KOPT-K1 (cell line): ENCODE data around the gene RPL10.

Experiments
- H3K27ac ChIP-seq: fragments of 200-600 bp; sonication (generic); 2 replicates; pipeline ENCODE4 v1.5.1; 2016; ENCODE audit warnings: antibody characterized with exemption, mild to moderate bottlenecking, low read depth, low read length; ENCODE audit not compliant: poor library complexity, severe bottlenecking
- H3K36me3 ChIP-seq: fragments of 200-600 bp; sonication (generic); 2 replicates; pipeline ENCODE4 v1.5.1; 2017; ENCODE audit warnings: antibody characterized with exemption, mild to moderate bottlenecking, low read length, moderate library complexity; ENCODE audit not compliant: insufficient read depth
- H3K9me3 ChIP-seq: fragments of 200-600 bp; sonication (generic); 2 replicates; pipeline ENCODE4 v1.5.1; 2017; ENCODE audit warnings: antibody characterized with exemption, low read length, mild to moderate bottlenecking; ENCODE audit not compliant: insufficient read depth, poor library complexity, severe bottlenecking

Gene RPL10

DNA sequence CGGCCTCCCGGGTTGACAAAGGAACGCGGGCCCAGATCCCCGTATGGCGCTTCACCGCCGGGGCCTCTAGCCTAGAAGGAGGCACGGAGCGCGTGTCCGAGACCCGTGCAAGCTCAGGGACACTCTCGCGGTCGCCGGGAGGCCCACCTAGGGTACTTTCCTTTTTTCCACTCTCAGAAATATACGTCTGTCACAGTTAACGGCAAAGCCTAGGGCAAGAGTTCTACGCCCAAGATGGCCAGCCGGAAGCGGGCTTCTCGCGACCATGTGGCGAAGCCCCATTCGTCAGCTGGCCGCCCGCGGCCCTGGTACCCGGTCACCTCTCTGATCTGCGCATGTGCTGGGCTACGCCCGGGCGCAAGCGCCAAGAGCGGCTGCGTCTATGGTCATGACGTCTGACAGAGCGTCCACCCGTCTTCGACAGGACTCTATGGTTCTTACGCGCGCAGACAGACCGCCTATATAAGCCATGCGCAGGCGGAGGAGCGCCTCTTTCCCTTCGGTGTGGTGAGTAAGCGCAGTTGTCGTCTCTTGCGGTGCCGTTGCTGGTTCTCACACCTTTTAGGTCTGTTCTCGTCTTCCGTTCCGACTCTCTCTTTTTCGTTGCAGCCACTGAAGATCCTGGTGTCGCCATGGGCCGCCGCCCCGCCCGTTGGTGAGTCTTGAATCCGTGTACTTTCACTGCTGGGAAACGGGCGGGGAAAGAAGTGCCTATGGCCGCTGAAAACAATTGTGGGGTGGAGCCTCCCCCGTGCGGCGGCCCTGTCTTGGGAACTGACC is at the start of gene RPL10:
TSS of gene RPL10 (plus strand) at position 490 of the 780 bp plus-strand sequence. CDS start at position 633, 143 bp downstream.
- peaks cover 28% of the 10 kb centered on the region for H3K36me3 ChIP-seq
- no peaks in the 10 kb centered on the region for H3K9me3 ChIP-seq
- peak within 1 kb of the TSS; percentile 91 for H3K27ac ChIP-seq

GRCh38 chrX:154348646-154349358 is 49.4 kb upstream of the RPL10 start:
- H3K36me3 ChIP-seq: peaks cover 58% of the 10 kb centered on the region
- H3K27ac ChIP-seq: no peak overlapping the region

GRCh38 chrX:154349359-154349935 is 48.7 kb upstream of the RPL10 start:
- Histone ChIP-seq H3K9me3 (no peaks in the 10 kb centered on the region), H3K27ac (no peak overlapping the region), H3K36me3 (peaks cover 65% of the 10 kb centered on the region)

More at GRCh38 chrX:154348646-154349358, 49.4 kb upstream of the RPL10 start:
- no peaks in the 10 kb centered on the region for H3K9me3 ChIP-seq

- Histone ChIP-seq H3K36me3 (peaks cover 70% of the 10 kb centered on the region), H3K9me3 (no peaks in the 10 kb centered on the region), H3K27ac (no peak overlapping the region)
These were observed 48.2 kb upstream of the RPL10 start for GRCh38 chrX:154349979-154350378.

GRCh38 chrX:154350429-154351182 is 47.6 kb upstream of the RPL10 start:
- Histone ChIP-seq H3K27ac (no peak overlapping the region), H3K36me3 (peaks cover 76% of the 10 kb centered on the region), H3K9me3 (no peaks in the 10 kb centered on the region)

DNA sequence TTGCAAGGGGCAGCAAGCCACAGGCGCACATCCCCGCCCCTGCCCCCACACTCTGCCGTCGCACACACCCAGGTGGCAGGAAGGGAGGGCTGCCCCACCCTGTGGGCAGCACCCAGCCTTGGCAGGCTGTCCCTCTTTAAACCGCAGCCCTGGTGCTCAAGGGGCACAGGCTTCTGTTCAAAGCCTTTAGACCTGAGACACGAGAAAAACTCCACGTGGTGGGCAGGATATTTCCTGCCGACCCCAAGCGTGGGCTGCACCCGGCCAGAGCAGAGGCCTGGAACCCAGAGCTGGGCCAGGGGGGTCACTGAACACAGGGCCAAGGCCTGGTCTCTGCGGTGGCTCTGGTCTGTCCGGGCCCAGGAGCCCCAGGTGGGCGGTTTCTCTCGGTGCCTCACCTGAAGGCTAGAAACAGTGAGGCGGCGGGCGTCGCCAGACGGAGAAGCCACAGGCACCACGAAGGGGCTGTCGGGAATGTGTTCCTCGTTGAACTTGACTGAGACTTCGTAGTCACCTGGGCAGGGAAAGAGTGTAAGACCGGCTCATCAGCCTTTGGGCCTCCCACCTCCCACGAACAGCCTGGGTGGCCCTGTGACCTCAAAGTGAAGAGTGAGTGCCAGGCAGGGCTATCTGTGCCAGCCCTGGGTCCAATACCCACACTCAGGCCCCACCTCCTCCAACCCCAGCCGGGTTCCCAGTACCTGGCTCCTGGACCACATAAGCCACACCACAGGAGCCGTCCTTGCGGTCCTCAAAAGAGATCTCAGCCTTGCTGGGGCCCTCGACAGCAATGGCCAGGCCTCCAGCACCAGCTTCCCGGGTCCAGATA is 46.8 kb upstream of the RPL10 start:
- Histone ChIP-seq H3K36me3 (peaks cover 81% of the 10 kb centered on the region), H3K27ac (no peak overlapping the region), H3K9me3 (no peaks in the 10 kb centered on the region)

- Histone ChIP-seq H3K27ac (no peak overlapping the region), H3K36me3 (peaks cover 86% of the 10 kb centered on the region), H3K9me3 (no peaks in the 10 kb centered on the region)
These were observed 46.2 kb upstream of the RPL10 start for GRCh38 chrX:154352012-154352401.

DNA sequence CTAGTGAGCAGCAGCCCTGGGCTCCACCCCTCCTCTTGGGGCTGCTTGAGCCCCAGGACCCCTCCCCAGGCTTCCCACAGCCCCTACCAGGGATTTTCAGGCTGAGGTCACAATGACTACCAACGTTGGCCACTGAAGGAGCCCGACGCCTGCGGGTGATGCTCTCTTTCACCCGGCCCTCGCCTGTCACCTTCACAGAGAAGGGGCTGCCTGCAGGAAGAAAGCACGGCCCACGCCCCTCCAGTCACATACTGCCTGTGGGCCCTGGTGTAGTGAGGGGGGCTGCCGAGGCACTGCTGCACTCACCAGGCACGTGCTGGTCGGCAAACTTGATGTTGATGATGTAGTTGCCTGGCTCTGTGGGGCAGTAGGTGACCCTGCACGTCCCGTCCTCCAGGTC is 45.7 kb upstream of the RPL10 start:
- H3K9me3 ChIP-seq: no peaks in the 10 kb centered on the region
- H3K27ac ChIP-seq: no peak overlapping the region
- peaks cover 91% of the 10 kb centered on the region for H3K36me3 ChIP-seq

- no peaks in the 10 kb centered on the region for H3K9me3 ChIP-seq
- no peak overlapping the region for H3K27ac ChIP-seq
- H3K36me3 ChIP-seq: peaks cover 96% of the 10 kb centered on the region
These were observed 44.9 kb upstream of the RPL10 start for GRCh38 chrX:154353172-154353843.

DNA sequence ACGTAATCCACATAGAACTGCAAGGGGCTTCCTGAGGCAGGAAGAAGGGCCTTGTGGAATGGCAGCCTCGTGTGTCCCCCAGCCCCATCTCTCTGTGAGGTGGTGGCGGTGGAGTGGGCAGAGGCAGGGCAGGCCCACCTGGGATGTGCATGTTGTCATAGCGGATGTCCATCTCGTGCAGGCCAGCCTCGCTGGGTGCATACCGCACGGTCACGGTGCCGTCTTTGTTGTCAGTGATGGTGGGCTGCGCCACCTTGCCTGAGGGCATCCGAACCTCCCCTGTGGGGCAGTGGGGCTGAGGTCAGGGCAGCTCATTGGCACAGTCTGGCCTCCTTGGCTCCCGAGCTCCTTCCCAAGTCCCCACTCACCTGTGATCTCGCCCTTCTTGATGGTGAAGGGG is 44.2 kb upstream of the RPL10 start:
- H3K9me3 ChIP-seq: no peaks in the 10 kb centered on the region
- peaks cover 96% of the 10 kb centered on the region for H3K36me3 ChIP-seq
- H3K27ac ChIP-seq: no peak overlapping the region

DNA sequence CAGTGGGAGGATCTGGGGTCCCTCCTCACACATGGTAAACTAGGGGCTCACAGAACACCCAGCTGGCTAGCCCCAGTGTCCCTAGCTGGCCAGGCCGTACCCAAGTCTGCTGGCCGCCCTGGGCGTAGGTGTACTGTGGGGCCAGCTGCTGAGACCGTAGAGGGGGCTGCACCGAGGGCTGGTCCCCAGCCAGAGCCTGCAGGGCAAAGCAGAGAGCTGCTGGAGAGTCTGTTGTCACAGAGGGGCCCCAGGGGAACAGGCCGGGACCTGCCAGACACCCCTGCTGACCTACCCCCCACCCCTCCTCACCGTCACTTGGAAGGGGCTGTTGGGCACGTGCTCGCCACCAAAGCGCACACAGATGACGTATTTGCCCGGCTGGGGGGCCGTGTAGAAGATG is 43.7 kb upstream of the RPL10 start:
- H3K36me3 ChIP-seq: peaks cover 96% of the 10 kb centered on the region
- H3K27ac ChIP-seq: no peak overlapping the region
- no peaks in the 10 kb centered on the region for H3K9me3 ChIP-seq

- Histone ChIP-seq H3K27ac (no peak overlapping the region), H3K9me3 (no peaks in the 10 kb centered on the region), H3K36me3 (peaks cover 96% of the 10 kb centered on the region)
These were observed 42.9 kb upstream of the RPL10 start for GRCh38 chrX:154355094-154355775.

DNA sequence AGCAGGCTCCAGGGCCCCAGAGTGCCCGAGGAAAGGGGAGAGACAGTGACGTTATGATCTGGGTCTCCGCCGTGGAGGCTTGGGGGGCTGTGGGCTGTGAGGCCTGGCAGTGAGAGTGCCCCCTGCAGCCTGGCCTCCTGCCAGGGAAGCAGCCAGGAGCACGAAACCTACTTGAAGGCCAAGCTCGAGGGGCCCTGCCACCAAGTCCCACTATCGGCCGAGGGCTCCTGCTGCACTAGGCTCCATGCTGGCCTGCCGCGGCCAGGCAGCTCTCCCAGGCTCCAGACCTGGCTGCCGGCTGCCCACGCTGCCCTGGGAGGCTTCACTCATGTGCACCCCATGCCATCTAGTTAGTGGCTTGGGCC is 42.4 kb upstream of the RPL10 start:
- no peaks in the 10 kb centered on the region for H3K9me3 ChIP-seq
- peaks cover 96% of the 10 kb centered on the region for H3K36me3 ChIP-seq
- H3K27ac ChIP-seq: no peak overlapping the region
